Panc1 (cell line): Measurements from ENCODE around the gene PRKAR2B.

Experiments
- CTCF ChIP-seq: fragments of 450-650 bp; IDR thresholded peaks from 2 replicates; pipeline ENCODE4 v1.5.1; 2017; ENCODE audit warnings: mild to moderate bottlenecking
- REST ChIP-seq, 2 experiments: IDR thresholded peaks; 2 replicates each; pipeline ENCODE4 v1.6.1; 2011 to 2012; ENCODE audit warnings: low read depth in 2 of 2, control low read depth in 1 of 2, low read length in 1 of 2, mild to moderate bottlenecking in 1 of 2, moderate library complexity in 1 of 2; ENCODE audit not compliant: insufficient read depth in 1 of 2
- SIN3A ChIP-seq: IDR thresholded peaks from 2 replicates; pipeline ENCODE4 v1.6.1; 2012; ENCODE audit warnings: low read depth, mild to moderate bottlenecking, low read length, moderate library complexity, borderline replicate concordance; ENCODE audit not compliant: insufficient read depth

- TF ChIP-seq CTCF (no peak), REST (IDR thresholded peaks at IDR 0.05; ENCODE audit: insufficient read depth in 1 of 2, low read depth in 2 of 2, low read length in 1 of 2) (no peak), SIN3A (no peak)
Measured at GRCh38 chr7:107128748-107129147, 84.2 kb downstream of the PRKAR2B start.
